ENCODE measurements around the gene ERICH6B. TPM values are rescaled to one million over a fixed set of nuclear protein-coding genes. Genes with fewer than 3 reads are reported as not detected.

ERICH6B gene
- total and polyA plus RNA-seq, 2 of the 8 experiments (the other 6 are each of a cell fraction or from before 2014, with no cell fraction given), result not detected

GRCh38 chr13:45527699-45528462 lies 87.7 kb downstream of the ERICH6B start:
- CTCF ChIA-PET (ENCODE audit: partially characterized antibody), result no interaction called here
- H3K27ac ChIP-seq (ENCODE audit: low read depth, low read length), result no peak overlapping the region
- no peaks in the 10 kb centered on the region; a peak in 2 of 7 replicates for H3K27me3 ChIP-seq (replicated peaks in 1 of 4; ENCODE audit: control insufficient read depth in 3 of 4, extremely low read depth in 1 of 4, insufficient read depth in 3 of 4, low read length in 3 of 4)
- no peaks in the 10 kb centered on the region for H3K4me1 ChIP-seq (replicated peaks in 1 of 4; ENCODE audit: control insufficient read depth in 3 of 4, insufficient read depth in 4 of 4, low read length in 3 of 4)
- no peak overlapping the region for H4K8ac ChIP-seq (ENCODE audit: extremely low read depth, insufficient read depth, low read length)
- H2AFZ ChIP-seq (ENCODE audit: low read length), result no peak overlapping the region
- no peak overlapping the region for H3K56ac ChIP-seq (replicated peaks; ENCODE audit: insufficient read length, low read depth, low read length)
- FAIRE-seq, result no peak
- H3K4me2 ChIP-seq (ENCODE audit: insufficient read depth in 1 of 2, low read depth in 2 of 2, low read length in 2 of 2), result no peak overlapping the region
- H3K79me1 ChIP-seq (ENCODE audit: low read depth, low read length), result no peaks in the 10 kb centered on the region
- no peak overlapping the region for H3K23ac ChIP-seq (ENCODE audit: insufficient read length)
- H2BK15ac ChIP-seq (ENCODE audit: low read length), result no peak overlapping the region
- no peaks in the 10 kb centered on the region for H3K9me3 ChIP-seq (ENCODE audit: insufficient read depth in 2 of 2, low read depth in 1 of 2, low read length in 1 of 2)
- H3K36me3 ChIP-seq (ENCODE audit: control insufficient read depth in 2 of 4, insufficient read depth in 4 of 4, low read length in 3 of 4), result peaks cover 0 to 11% (median 5%) of the 10 kb centered on the region in 4 experiments; a peak in 5 of 8 replicates
- H3K79me2 ChIP-seq (ENCODE audit: control insufficient read depth in 1 of 2, insufficient read depth in 2 of 2, low read length in 2 of 2), result no peaks in the 10 kb centered on the region
- H2BK5ac ChIP-seq (ENCODE audit: low read depth, low read length), result no peak overlapping the region
- no peak overlapping the region for H3K4me3 ChIP-seq (ENCODE audit: extremely low read depth in 1 of 4, insufficient read depth in 2 of 4, low read depth in 3 of 4, low read length in 4 of 4)
- TF ChIP-seq ASH2L (IDR thresholded peaks at IDR 0.05; ENCODE audit: low read length) (no peak), KDM4A (IDR thresholded peaks at IDR 0.05; ENCODE audit: low read depth, low read length, severe bottlenecking) (no peak), SIN3A (conservative IDR thresholded peaks at IDR 0.05 in 1 of 2, IDR thresholded peaks at IDR 0.05 in 1 of 2; ENCODE audit: low read depth in 1 of 2, low read length in 2 of 2) (no peak)
- no peak overlapping the region for H2AK5ac ChIP-seq (ENCODE audit: low read depth, low read length)
- no peak overlapping the region for H3K18ac ChIP-seq (ENCODE audit: extremely low read depth, low read length)
- WGBS, 2 experiments (ENCODE audit: extremely low coverage in 1 of 2, insufficient coverage in 1 of 2, insufficient read length in 1 of 2, insufficient replicate concordance in 2 of 2, low coverage in 1 of 2, low lambda C conversion rate in 2 of 2, missing lambda C conversion rate in 1 of 2), result 94% methylated on average over 6 of the region's 6 CpGs; no CpG with 5 or more reads in 1 of the 2 experiments
- H2BK20ac ChIP-seq (ENCODE audit: low read length), result no peak overlapping the region
- H4K20me1 ChIP-seq (replicated peaks in 1 of 2; ENCODE audit: control insufficient read depth in 1 of 2, insufficient read depth in 2 of 2, low read length in 2 of 2), result peaks cover 0 to 2% of the 10 kb centered on the region in 2 experiments
- POLR2A ChIA-PET (ENCODE audit: partially characterized antibody), result interaction anchor here (0.7 kb wide), 1 partner anchor 17 kb away, joined by 3 read pairs; no protein-coding TSS in a partner anchor
- no peak overlapping the region for H2BK120ac ChIP-seq (replicated peaks; ENCODE audit: low read depth, low read length)
- H3K4ac ChIP-seq (replicated peaks; ENCODE audit: insufficient read length, low read depth, low read length), result no peak overlapping the region
- no peak overlapping the region for H4K5ac ChIP-seq (ENCODE audit: insufficient read length, low read depth, low read length)
- no peak overlapping the region for H4K91ac ChIP-seq (replicated peaks; ENCODE audit: insufficient read length, low read length)
- no peak overlapping the region for H2BK12ac ChIP-seq (ENCODE audit: low read depth, low read length)
- H3K9ac ChIP-seq (replicated peaks in 1 of 4; ENCODE audit: extremely low read depth in 1 of 4, low read depth in 3 of 4, low read length in 3 of 4), result no peak overlapping the region
- no peak for DNase-seq (ENCODE audit: low read depth in 1 of 2, low spot score in 2 of 2)
- no peaks in the 10 kb centered on the region for H3K23me2 ChIP-seq (ENCODE audit: low read depth, low read length)
- H3K14ac ChIP-seq (ENCODE audit: insufficient read length), result no peak overlapping the region
